GM06990 (cell line): ENCODE results near the gene B3GNT7.

Experiments used
- DNase-seq: peaks from one replicate; pipeline ENCODE4 v3.0.0-alpha.2; 2011; ENCODE audit not compliant: insufficient read length; ENCODE audit errors: extremely low read depth
- H3K27me3 ChIP-seq: replicated peaks from 2 replicates; pipeline ENCODE4 v1.6.0; 2011; ENCODE audit warnings: low read length; ENCODE audit not compliant: control insufficient read depth, insufficient read depth
- H3K36me3 ChIP-seq: 2 replicates; pipeline ENCODE4 v1.5.1; 2011; ENCODE audit warnings: low read length; ENCODE audit not compliant: control insufficient read depth, insufficient read depth
- H3K4me3 ChIP-seq: replicated peaks from 2 replicates; pipeline ENCODE4 v1.5.1; 2011; ENCODE audit warnings: low read depth, mild to moderate bottlenecking, control low read depth, low read length
- TF ChIP-seq, protein P1 (sequence below): IDR thresholded peaks from 2 replicates; pipeline ENCODE4 v1.5.1; 2011; ENCODE audit warnings: low read length, control low read depth, mild to moderate bottlenecking, inconsistent platforms; ENCODE audit not compliant: insufficient read depth, poor library complexity, severe bottlenecking

B3GNT7 gene

DNA sequence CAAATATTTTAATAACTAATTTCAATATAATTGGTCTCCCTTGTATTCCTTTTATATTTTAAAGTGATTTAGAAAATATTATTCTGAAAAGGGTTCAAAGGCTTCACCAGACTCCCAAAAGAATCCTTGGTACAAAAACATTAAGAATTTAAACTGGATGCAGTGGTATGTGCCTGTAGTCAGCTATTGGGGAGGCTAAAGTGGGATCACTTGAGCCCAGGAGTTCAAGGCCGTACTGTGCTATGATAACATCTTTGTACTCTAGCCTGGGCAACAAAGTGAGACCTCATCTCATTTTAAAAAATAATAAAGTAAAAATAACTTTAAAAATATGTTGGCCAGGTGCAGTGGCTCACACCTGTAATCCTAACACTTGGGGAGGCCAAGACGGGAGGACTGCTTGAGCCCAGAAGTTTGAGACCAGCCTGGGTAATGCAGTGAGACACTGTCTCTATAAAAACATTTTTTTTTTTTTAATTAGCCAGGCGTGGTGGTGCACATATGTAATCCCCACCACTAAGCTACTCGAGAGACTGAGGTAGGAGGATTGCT lies 54.1 kb downstream of the B3GNT7 start:
- DNase-seq = no peak
- TF ChIP-seq, protein P1, sequence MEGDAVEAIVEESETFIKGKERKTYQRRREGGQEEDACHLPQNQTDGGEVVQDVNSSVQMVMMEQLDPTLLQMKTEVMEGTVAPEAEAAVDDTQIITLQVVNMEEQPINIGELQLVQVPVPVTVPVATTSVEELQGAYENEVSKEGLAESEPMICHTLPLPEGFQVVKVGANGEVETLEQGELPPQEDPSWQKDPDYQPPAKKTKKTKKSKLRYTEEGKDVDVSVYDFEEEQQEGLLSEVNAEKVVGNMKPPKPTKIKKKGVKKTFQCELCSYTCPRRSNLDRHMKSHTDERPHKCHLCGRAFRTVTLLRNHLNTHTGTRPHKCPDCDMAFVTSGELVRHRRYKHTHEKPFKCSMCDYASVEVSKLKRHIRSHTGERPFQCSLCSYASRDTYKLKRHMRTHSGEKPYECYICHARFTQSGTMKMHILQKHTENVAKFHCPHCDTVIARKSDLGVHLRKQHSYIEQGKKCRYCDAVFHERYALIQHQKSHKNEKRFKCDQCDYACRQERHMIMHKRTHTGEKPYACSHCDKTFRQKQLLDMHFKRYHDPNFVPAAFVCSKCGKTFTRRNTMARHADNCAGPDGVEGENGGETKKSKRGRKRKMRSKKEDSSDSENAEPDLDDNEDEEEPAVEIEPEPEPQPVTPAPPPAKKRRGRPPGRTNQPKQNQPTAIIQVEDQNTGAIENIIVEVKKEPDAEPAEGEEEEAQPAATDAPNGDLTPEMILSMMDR = no peak
- Histone ChIP-seq H3K27me3 (no peaks in the 10 kb centered on the region), H3K36me3 (peaks cover 19% of the 10 kb centered on the region), H3K4me3 (no peak overlapping the region)

DNA sequence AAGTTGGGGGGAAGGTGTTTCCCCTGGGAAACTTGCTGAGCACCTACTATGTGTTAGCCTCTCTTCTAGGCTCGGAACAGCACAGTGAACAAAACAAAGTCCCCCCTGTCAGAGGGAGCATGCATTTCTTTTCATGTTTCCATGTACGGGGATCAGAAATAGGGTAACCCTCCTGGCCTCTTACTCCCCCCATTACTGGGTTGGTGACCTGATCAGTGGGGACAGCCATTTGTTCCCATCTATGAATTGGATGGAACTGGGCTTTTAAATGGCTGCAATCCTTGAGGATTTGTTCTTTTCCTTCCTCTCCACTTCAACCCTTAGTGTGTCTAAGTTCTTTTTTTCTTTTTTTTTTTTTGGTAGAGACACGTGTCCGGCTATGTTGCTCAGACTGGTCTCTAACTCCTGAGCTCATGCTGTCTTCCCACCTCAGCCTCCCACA lies 55.1 kb downstream of the B3GNT7 start:
- DNase-seq = no peak
- Histone ChIP-seq H3K4me3 (no peak overlapping the region), H3K36me3 (peaks cover 23% of the 10 kb centered on the region), H3K27me3 (no peaks in the 10 kb centered on the region)
- TF ChIP-seq, protein P1 = no peak
